T-helper 1 cell treated with Interleukin-12 subunit alpha and Interleukin-12 subunit beta and Interleukin-4 antibody, amounts not matched to agents 30 ng/mL and 1 ng/mL, for 36 hours (primary cell): ENCODE data around the gene LRRFIP1. TPM values are rescaled to one million over a fixed set of nuclear protein-coding genes. Genes with fewer than 3 reads are reported as not detected.

ENCODE experiments used
- intact Hi-C: fragments of 100-400 bp; cut with micrococcal nuclease; formaldehyde crosslinking; loops from one replicate; pipeline ENCODE4 v1.15.1; 2024
- total RNA-seq: library from RNA; stranded (reverse); gene quantifications from 2 replicates; pipeline ENCODE4 v1.2.3, GENCODE V29; 2022

The LRRFIP1 gene
- total RNA-seq, 1 donor from 2014 or later: 217 TPM

DNA sequence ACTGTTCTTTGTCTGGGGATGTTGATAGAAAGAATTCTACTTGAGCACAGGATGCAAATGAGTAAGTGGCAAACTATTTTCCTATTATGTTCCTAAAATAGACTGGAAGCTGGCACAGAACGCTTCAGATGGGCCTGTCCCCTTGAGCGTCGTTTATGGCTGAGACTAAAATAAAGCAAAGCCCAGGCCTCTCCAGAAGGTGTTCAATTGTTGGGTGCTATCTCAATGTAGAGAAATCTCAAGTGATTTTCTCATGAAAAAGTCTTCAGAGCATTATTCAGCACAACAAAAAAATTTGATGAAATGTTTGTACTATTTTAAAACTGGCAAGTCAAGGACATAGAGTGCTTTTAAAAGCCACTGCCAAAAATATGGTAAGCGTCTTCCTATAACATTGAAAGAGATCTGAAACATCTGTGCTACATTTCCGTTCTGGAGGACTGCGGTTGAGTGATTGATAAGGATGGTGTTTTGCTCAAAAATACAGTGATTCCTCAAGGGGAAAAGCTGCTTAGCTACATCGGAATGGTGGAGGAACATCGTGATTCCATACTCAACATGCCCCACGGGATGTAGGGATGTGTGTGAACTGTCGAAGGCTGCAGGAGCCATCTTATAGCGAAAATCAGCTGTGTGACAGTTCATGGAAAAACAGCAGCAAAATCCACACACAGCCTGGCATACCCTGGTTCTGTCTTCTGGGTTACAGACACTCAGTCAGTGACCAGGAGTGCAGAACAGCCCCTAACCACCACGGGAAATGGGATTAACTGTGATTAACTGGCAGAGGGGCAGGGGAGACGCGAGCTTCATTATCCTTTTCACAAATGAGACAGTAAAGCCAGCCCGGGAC, 10.4 kb upstream of the LRRFIP1 start:
- intact Hi-C loops: no loop called here

DNA sequence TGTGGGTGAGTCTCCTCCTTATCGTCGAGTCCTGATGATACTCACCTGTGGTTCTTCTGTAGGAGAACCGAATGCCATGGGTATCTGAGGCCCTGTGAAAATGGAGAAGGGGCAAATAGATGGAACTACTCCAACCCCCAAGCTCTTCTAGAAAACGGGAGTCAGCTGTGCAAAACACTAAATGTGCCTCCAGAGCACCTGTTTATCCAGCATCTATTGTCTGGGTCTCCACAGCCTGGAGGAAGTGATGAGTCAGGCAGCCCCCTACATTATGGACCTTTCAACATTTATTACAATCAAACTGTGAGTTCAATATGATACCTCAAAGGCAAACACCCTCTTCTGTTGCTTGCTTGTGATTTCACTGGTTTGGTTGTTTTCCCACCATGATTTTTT, 9.8 kb upstream of the LRRFIP1 start:
- intact Hi-C loops: no loop called here

DNA sequence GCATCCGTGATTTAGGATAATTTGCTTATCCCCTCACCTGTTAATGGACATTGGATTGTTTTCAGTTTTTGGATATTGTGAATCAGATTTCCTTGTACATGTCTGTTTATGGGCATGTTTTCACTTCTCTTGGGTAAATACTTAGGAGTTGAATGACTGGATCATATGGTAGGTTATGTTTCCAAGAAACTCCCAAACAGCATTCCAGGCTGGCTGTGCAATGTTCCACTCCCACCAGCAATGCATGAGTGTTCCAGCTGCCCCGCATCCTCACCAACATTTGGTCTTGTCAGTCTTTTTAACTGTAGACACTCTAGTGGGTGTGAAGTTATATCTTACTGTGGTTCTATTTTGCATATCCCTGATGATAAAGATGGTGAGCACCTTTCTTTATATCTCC, 8.9 kb upstream of the LRRFIP1 start:
- intact Hi-C loops: no loop called here

DNA sequence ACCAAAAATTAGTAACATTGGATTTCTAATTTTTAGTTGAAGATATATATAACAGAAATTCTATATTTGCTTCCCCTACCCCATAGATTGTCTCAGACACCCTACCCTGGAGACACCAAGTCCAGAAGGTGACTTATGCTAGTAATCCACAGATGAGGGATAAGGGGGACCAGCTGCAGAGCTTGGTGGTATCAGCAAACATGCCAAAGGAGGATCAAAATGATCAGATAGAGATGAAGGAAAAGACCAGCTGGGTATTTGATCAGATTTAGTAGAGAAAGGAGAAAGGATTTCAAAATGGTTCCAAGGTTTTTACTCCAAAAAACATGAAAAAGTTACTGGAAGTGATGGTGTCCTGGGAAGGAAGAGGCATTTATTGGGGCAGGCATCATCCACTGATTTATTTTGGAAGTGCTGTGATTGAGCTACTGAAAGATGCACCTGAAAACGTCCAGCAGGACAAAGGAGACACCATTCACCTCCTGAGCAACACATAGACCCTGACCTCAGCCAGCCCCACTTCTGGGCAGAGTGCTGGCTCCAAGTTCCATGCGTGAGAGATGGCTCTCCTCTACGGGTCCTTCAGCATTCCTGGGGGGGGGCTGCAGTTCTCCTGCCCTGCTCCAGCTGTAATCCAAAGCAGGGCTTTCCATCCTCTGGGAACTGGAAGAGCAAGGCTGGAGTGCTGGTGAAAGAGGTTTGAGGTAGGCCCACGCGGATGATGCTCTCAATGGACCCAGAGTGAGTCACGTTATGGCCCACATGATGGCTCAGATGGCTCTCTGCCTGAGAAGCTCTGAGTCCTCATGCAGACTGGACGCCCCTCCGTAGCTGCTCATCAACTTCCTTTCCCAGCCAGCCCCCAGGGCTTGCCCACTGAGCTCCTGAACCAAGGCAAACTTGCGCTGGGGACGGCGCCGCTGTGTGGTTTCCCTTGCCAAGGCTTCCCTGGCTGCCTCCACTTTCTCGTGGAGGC, 3.7 kb upstream of the LRRFIP1 start:
- intact Hi-C loops: no loop called here

DNA sequence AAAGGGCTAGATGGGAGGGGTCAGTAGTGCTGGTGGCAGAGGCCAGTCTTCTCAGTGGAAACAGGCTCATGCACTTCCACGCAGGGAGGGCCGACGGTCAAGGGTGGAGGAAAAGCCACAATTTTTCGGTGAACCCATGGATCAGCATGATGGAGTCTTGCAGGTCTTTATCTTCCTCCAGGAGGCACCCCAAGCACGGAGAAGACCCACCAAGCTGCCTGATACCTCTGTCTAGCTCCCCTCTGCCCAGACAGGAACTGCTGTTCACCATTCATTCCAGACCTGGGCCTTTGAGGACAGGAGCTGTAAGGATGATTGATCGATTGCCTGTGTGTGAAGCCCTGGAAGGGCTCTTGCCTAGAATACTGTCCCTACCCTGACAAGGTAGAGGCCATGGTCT, 2.8 kb upstream of the LRRFIP1 start:
- intact Hi-C loops: no loop called here

DNA sequence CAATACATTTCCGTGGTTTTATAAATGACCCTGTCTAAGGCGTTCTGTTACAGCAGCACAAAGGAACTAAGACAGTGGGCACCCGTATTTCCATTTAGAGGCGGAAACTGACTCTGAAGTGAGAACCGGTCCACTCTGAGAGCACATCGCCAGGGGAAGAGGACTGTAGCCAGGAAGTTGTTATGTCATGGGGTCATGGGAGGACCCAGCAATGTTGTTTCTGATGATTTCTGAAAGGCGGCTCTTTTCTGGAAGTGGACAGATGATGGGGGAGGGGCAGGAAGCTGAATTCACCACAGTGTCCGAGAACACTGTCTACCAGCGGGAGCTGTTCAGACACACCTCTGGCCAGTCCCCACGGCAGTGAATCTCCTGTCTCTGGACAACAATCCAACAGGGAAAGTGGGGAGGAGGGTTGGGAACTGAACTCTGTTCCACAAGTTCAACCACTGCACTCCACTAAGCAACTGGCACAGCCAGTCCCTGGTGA, 2.1 kb upstream of the LRRFIP1 start:
- intact Hi-C loops: no loop called here

DNA sequence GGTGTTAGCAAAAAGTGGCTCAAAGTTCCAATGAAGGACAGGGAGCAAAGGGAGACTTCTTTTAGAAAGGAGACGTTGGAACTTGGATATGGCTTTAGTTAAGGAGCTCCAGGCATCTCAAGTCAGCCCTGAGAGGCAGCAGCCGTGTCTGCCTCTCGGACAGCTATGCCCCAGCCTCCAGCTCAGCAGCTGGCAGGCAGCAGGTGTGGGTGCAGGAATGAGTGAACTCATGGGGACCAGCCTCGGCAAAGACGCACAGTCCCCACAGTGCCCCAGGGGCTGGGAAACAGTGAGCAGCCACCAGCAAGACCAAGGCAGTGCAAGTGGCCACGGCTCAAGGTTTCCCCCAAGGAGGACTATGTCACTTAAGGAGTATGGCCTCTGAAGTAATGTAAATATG, 1.6 kb upstream of the LRRFIP1 start:
- intact Hi-C loops: no loop called here

DNA sequence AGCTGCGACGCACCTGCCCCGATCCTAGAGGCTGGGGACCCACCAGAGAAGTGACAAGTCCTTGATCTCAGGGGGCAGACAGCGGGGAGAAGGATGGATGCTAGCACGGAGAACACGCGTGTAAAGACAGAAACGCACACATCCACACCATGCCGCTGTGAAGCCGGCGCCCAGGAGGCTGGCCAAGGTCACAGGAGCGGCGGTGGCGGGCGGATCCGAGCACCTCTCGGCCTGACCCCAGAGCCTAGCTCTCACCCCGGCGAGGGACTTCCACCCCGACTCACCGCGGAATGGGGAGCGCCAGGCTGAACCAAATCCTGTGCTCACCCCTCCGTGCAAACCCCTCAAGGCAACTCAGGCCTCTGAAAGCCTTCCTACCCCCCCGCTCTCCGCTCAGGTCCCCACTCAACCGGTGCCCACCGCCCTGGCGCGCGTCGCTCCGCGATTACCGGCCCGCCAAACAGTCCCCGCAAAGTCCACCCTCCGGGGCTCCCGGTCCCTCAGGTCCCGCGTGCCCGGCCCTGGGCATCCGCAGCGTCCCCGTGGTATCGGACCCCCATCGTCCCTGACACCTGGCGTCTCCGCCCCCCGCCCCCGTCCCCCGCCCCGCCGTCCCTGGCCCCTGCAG, 460 bp upstream of the LRRFIP1 start:
- intact Hi-C loops: no loop called here

DNA sequence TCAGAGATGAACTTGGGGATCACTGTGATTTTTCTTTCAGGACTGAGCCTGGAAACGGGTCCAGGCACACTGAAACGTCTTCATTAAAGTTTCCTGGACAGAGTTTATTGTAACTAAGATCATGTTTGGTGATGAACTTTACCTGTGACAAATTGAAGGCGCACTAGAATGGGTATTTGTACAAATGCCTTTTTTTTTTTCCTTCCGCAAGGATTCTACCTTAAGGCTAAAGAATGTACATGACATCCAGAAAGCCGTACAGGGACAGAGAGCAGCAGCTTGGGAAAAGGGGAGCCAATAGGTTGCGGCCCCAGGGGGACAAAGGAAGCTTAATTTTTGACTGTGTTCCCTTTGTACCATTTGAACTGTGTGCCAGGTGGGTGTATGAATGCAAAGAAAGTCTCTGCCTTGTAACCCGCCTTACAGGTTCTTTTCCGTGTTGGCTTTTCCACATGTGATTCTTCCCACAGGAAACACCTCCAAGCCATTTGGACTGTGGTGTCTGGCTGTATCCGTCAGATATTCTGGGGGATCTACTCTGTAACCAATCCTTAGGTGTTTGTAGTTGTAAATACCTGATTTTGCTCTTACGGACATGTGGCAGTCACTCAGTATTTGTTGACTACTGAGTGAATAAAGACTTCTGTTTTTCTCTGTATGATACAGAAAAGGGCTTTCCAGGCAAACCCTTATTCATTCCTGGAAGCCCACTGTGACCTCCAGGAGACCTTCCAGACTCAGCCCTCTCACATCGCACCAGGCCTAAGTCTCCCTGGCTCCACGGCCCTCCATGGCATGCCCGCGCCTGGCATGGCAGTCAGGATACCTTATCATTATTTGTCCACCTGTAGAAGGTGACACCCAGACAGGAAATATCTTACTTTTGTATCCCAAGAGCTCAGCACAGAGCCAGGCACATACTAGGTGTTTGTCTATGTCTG, 1.1 kb downstream of the LRRFIP1 start:
- intact Hi-C loops: no loop called here

DNA sequence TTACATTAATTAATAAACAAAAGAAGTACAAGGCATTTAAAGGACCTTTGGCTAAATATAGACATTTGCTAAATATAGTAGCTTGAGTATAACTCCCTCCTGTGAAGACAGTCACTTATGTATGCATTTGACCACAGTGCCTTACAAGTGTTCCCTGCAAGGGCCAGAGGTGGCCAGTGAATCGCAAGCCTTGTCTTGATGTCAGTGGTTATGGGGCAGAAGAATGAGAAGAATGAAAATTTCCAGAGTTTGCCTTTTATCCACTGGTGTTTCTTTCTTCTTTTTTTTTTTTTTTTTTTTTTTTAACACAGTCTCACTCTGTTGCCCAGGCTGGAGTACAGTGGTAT, 1.8 kb downstream of the LRRFIP1 start:
- intact Hi-C loops: no loop called here

DNA sequence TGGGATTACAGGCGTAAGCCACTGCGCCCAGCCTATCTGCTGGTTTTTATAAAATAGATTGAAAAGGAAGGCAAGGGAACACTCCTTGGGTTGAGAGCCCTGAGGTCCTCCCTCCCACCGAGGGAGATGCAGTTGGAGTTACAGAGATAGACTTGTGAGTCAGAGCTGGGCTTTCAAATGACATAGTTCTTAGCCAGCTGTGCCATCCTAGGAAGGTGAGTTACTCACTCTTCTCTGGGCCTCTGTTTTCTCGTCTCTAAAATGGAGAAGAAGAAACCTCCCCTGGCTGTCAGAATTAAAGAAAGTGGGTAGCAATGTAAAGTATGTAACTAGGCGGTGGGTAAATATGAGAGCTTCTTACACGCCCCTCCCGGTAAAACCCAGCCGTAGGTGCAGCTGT, 2.4 kb downstream of the LRRFIP1 start:
- intact Hi-C loops: no loop called here

DNA sequence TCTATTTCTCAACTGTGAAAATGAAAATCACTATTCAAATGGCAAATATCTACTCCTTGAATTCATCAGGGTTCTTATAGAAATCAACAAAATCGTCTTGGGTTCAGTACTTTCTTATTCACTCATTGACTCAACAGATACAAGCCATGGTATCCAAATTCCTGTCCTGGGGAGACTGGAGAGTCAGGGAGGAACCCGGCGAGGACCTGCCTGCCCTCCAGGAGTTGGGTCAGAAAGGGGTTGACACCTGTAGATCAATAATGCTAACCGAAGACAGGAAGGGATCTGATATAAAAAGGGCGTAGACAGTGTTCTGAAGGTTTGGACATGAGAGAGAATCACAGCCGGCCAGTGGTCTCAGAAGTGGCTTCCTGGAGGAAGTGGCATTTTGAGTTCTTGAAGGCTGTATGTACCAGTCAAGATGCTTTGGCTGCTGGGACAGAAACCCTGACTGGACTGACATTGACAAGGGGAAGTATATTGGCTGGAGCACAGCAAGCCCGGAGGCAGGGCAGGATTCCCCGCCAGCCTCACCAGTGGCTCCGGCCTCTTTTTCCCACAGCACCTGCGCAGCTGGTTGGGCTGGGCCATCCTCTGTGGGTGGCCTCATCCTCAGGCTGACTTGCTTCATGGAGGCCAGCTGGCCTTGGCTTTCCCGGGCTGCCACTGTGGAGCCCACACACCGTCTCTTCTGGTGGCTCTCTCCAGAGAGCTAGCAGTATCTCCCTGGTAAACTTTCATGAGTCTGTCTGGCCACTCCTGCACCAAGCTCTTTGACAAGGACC, 3.0 kb downstream of the LRRFIP1 start:
- intact Hi-C loops: no loop called here

DNA sequence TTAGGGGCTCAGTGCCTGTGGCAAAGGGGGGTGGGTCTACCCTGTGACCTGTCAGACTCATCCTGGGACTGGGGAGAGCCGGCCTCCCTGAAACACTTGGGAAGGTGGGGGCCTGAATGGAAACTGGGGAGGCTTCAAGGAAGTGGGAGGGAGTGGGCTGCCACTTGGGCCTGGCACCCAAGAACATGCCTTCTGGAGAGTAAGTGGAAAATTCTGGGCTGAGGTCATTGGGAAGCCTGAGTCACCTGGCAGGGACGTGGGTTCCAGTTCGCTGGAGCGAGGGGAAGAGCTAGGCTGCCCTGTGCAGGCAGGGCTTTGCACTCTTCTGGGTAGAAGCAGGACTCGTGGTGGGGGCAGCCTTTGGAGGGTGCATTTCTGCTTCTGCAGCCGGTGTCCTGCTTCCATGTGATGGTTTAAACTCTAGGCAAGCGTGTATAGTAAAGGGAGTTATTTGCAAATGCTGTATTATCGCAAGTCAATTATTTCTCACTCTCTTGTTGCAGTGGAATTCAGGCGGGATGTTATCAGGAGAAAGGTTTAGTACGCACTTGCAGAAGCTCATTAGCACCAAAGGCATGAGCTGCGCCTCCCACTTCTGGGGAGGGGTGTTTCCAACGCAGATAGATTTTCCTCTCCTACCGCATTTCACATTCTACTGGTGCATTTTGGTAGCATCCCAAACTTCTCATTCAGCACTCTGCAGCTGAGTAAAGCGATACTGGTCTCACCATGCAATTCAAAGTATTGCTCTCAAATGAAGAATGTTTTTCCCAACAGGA, 3.8 kb downstream of the LRRFIP1 start:
- intact Hi-C loops: no loop called here

DNA sequence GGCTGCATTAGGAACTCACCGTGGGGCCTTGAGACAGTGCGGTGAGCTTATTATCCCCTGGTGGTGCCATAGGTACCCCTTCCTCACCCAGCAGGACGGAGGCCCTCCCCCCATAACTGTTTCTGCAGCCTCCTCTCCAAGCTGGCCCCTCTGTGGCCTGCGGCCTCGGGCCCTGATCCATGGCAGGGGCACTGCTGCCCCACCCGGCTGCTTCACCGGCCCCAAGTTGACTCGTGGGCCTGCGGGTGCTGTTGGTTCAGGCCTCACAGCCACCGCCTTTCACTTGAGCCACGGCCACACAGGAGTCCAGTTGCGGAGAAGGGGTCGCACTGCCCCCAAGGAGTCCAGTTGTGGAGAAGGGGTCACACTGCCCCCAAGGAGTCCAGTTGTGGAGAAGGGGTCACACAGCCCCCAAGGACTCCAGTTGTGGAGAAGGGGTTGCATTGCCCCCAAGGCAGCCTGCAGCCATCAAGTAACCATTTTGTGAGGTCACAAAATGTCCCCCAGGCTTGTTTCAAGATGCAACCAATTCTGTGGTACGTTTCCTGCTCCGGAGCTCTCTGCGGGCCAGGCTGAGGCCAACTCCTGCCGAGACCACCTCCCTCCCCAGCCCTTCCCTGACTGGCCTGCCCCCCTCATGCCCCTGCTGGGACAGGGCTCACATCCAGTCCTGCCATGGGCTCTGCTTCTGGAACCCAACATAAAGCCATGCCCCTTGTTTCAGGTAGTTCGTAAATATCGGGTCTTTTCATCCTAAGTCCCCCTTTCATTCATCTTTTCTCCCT, 4.6 kb downstream of the LRRFIP1 start:
- intact Hi-C loops: no loop called here

DNA sequence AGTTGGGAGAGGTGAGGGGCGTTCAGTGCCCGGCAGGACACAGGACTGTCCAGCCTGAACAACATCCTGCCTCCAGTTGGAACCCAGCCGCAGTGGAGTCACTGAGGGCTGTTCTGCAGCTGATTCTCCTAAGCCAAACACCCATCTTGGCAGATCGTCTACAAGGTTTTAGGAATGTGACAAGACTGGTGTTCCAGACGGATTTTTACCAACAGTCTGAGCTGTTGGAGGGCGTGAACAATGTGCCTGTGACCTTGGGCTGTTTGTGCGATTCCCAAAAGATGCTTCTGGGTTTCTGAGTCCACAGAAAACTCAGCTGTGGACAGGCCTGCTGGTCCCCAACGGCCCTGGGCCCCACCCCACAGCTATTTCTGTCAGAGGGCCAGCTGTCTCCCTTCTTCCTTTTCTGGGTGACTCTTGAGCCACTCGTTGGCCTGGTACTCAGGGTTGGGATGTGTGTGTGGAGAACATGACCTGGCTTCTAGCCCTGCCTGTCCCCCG, 5.7 kb downstream of the LRRFIP1 start:
- intact Hi-C loops: no loop called here

DNA sequence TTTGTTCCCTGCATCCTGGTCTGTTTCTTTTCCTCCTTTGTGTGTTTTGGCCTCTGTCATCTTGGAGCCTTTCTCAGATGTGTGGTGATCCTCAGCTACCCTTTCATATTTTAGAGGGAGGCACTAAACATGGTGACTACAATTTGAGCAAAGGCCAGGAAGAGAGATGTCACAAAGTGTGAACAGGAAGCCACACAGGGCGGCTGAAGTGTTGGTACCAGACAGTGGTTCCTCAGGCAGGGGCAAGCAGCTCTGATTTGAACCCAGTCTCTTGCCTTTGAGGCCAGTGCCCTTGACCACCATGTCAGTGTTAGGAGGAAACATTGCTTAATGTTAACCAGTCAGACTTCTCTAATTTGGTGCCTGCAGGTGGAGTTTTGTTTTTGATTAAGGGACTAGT, 9.2 kb downstream of the LRRFIP1 start:
- intact Hi-C loops: no loop called here

DNA sequence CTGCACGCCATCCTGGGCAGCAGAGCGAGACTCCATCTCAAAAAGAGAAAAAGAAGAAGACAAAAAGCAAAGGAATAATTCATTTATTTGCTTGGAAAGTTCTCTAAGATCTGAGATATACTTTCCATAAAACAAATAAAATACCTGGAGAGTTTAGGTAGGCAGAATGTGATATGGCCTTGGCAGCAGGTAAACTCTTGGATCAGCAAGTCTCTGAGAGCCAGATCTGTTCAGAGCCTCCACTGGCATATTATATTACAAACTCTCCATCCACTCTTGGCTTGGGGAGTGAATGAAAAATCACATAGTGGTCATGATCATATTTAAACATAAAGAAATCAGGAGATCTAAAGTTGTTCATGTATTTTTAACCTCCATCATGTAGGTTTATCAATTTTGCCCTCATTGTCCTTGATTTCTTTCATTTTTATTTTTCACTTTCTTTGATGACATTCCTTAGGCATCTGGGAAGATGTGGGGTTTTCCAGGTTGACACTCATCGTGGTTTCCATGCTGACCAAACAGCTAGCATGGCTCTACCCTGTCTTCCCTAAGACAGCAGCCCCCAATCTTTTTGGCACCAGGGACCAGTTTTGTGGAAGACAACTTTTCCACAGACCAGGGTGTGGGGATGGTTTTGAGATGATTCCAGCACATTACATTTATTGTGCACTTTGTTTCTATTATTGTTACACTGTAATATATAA, 10.2 kb downstream of the LRRFIP1 start:
- intact Hi-C loops: no loop called here
